ENCODE results near the gene SNX2. TPM values are rescaled to one million over a fixed set of nuclear protein-coding genes. Genes with fewer than 3 reads are reported as not detected.

Gene SNX2
- total RNA-seq, 1 donor from 2014 or later = 67.3 TPM

DNA sequence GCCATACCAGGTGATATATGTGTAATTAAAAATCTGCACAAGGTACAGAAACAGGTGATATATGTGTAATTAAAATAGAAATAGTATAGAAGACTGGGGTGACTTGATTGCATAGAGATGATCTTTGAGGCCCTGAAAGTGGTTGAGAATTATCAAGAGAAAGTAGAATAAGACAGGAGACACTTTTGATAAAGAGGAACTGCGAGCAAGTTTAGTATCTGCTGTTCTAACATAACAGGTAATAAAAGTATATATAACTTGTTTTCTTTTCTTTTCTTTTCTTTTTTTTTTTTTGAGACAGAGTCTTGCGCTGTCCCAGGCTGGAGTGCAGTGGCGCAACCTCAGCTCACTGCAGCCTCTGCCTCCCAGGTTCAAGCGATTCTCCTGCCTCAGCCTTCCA, 5.4 kb downstream of the SNX2 start:
- TF ChIP-seq, protein P1, sequence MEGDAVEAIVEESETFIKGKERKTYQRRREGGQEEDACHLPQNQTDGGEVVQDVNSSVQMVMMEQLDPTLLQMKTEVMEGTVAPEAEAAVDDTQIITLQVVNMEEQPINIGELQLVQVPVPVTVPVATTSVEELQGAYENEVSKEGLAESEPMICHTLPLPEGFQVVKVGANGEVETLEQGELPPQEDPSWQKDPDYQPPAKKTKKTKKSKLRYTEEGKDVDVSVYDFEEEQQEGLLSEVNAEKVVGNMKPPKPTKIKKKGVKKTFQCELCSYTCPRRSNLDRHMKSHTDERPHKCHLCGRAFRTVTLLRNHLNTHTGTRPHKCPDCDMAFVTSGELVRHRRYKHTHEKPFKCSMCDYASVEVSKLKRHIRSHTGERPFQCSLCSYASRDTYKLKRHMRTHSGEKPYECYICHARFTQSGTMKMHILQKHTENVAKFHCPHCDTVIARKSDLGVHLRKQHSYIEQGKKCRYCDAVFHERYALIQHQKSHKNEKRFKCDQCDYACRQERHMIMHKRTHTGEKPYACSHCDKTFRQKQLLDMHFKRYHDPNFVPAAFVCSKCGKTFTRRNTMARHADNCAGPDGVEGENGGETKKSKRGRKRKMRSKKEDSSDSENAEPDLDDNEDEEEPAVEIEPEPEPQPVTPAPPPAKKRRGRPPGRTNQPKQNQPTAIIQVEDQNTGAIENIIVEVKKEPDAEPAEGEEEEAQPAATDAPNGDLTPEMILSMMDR (conservative IDR thresholded peaks at IDR 0.05) = no peak
- Mint-ChIP-seq H3K4me1 (ENCODE audit: unreplicated experiment) (no peaks in the 10 kb centered on the region), H3K27me3 (no peaks in the 10 kb centered on the region), H3K27ac (no peak overlapping the region), H3K36me3 (peaks cover 11% of the 10 kb centered on the region), H3K4me3 (no peak overlapping the region), H3K9me3 (no peaks in the 10 kb centered on the region)
- DNase-seq (ENCODE audit: extremely low spot score, unreplicated experiment) = no peak

DNA sequence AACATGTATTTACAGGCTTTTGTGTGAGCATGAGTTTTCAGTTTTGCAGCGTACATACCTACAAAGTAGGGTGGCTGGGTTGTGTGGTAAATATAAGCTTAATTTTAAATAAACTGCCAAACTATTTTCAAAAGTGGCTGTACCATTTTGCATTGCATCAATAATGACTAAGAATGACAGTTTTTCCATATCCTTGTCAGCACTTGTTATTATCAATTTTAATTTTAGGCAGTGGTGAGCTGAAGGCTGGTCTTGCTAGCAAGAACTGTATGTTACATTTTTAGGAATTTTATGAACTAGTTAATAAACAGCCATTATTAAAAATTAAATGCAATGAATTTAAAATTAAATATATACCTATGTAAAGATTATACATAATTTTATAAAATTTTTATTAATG, 6.6 kb downstream of the SNX2 start:
- no peak for DNase-seq (ENCODE audit: extremely low spot score, unreplicated experiment)
- Mint-ChIP-seq H3K4me3 (no peak overlapping the region), H3K27ac (no peak overlapping the region), H3K9me3 (peaks cover 5% of the 10 kb centered on the region), H3K36me3 (peaks cover 16% of the 10 kb centered on the region), H3K27me3 (no peaks in the 10 kb centered on the region), H3K4me1 (ENCODE audit: unreplicated experiment) (no peaks in the 10 kb centered on the region)
- TF ChIP-seq, protein P1 (conservative IDR thresholded peaks at IDR 0.05) = no peak

DNA sequence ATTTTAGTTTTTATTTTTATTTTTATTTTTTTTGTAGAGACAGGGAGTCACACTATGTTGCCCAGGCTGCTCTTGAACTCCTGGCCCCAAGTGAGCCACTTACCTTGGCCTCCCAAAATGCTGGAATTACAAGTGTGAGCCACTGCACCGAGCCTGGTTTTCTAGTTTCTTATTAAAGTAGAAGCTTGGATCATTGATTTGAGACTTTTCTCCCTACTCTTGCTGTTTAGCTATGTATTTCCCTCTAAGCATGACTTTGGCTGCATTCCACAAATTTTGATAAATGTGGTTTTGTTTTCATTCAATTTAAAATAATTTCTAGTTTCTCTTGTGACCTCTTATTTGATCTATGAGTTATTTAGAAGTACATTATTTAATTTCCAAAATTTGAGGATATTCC, 10.4 kb downstream of the SNX2 start:
- H3K36me3 Mint-ChIP-seq = peaks cover 19% of the 10 kb centered on the region

DNA sequence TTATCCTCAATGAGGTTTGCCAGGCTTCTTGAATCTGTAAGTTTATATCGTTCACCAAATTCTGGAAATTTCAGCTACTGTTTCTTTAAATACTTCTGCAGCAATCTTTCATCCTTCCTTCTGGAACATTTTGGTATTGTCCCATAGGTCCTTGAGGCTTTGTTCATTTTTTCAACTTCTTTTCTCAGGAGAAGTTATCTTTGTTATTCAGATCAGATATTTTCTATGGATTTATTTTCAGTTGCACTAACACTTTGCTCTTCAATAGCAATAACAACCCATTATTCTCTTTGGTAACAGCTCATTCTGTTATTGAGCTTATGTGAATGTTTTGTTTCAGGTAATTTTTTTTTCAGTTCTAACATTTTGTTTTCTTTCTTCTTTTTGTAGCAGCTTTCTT, 13.5 kb downstream of the SNX2 start:
- H3K4me3 Mint-ChIP-seq = no peak overlapping the region
- no peaks in the 10 kb centered on the region for H3K27me3 Mint-ChIP-seq

More for the DNA sequence above, 10.4 kb downstream of the SNX2 start:
- no peak for DNase-seq (ENCODE audit: extremely low spot score, unreplicated experiment)
- Mint-ChIP-seq H3K9me3 (peaks cover 9% of the 10 kb centered on the region), H3K27ac (no peak overlapping the region), H3K4me1 (ENCODE audit: unreplicated experiment) (no peaks in the 10 kb centered on the region), H3K27me3 (no peaks in the 10 kb centered on the region), H3K4me3 (no peak overlapping the region)
- TF ChIP-seq, protein P1 (conservative IDR thresholded peaks at IDR 0.05) = no peak

DNA sequence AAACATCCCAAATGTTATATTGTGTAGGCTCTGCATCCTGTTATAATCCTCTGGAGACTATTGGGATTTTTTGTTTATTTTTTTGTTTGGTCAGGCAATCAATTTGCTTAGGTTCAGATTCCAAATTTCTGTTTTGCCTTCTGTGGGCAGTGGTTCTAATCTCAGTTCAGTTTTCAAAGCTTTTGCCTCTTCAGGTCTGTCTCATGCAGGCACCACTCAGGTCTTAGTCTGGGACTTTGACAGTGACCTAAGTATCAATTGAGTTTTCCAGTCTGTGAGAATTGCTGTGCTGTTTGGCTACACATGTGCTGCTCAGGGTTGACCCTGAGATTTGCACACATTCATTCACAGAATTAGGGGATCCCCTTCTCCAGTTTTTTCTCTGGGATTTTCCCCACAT, 14.1 kb downstream of the SNX2 start:
- no peaks in the 10 kb centered on the region for H3K27me3 Mint-ChIP-seq
- DNase-seq (ENCODE audit: extremely low spot score, unreplicated experiment) = no peak
- H3K27ac Mint-ChIP-seq = no peak overlapping the region
- H3K4me3 Mint-ChIP-seq = no peak overlapping the region
- no peaks in the 10 kb centered on the region for H3K4me1 Mint-ChIP-seq (ENCODE audit: unreplicated experiment)
- H3K9me3 Mint-ChIP-seq = peaks cover 9% of the 10 kb centered on the region
- peaks cover 25% of the 10 kb centered on the region for H3K36me3 Mint-ChIP-seq
- TF ChIP-seq, protein P1 (conservative IDR thresholded peaks at IDR 0.05) = no peak

More for the DNA sequence above, 13.5 kb downstream of the SNX2 start:
- Mint-ChIP-seq H3K9me3 (peaks cover 9% of the 10 kb centered on the region), H3K4me1 (ENCODE audit: unreplicated experiment) (no peaks in the 10 kb centered on the region), H3K27ac (no peak overlapping the region), H3K36me3 (peaks cover 25% of the 10 kb centered on the region)
- no peak for DNase-seq (ENCODE audit: extremely low spot score, unreplicated experiment)
- TF ChIP-seq, protein P1 (conservative IDR thresholded peaks at IDR 0.05) = no peak
